ENCODE results near the gene CCL7.

Gene CCL7

DNA sequence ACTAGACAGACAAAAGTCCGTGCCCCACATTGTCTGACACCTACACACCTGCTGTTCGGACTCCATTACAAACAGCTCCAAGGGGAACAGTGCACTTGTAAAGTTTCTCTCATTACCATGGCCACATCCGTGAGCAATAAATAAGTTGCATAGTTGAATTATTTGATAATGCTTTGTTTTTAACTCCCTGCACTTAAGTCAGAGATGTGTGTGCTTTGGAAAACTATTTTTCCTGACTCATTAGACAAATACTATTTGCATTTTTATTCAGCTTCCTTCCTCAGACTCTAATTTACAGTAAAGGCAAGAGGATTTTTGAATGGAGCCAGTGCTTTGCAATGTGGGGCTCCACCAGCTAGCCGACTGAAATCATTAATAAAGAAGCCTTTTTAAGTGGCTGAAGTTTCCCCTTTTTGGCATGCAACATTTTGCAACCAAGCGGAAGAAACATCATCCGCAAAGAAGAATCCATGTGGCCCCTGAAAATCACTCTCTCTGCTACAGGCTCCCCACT is 21.5 kb upstream of the CCL7 start:
- no peak for DNase-seq

DNA sequence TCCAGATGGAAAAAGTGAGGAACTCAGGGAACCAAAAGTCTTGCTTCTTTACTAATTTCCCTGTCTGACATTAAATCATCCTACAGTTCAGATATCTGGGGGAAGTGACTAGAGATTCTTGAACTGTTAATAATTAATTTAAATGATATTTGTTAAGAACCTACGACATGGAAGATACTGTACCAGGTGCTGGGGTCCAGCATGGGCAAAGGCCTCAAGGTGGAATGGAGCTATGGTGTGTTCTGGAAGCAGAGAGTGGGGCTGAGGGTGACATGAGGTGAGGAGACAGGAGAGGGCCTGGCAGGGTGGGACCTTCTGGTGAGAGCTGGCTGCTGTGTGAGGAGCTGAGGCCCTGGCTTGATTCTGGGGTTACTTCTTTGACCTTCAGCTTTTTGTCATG is 21.0 kb upstream of the CCL7 start:
- DNase-seq, result no peak

DNA sequence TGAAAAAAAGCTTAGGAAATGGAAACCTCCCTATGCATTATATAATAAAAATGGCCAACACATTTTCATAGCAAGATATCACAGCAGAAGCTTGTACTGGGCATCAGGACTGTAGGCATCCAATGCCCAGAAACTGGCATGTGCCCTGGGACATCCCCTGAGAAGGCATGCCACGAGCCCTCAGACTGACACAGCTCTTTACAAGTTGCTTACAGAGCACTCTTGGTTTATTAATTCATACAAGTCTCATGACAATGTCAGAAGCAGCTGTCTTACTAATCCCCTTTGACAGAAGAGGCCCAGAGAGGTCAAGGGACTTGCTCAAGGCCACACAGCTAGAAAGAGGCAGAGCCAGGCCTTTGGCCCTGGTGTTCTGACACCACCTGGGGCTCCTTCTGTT is 20.5 kb upstream of the CCL7 start:
- no peak for DNase-seq

DNA sequence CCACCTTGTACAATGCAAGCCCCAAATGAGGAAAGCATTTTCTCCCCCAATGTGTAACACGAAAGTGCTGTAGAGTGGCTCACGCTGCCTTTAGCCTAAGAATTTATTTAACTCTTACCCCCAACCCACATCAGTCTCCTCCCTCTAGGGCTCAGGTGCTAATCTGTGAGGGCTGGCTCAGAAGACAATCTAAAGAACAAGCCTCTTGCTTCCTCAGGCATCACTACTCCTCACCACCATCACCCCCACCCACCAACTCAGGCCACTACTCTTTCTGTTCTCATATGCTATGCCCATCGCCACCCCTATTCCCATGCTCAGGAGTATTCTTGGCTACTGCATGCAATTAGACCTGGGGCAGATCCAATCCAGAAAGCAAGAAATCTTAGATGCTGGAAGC is 18.8 kb upstream of the CCL7 start:
- DNase-seq, result no peak

DNA sequence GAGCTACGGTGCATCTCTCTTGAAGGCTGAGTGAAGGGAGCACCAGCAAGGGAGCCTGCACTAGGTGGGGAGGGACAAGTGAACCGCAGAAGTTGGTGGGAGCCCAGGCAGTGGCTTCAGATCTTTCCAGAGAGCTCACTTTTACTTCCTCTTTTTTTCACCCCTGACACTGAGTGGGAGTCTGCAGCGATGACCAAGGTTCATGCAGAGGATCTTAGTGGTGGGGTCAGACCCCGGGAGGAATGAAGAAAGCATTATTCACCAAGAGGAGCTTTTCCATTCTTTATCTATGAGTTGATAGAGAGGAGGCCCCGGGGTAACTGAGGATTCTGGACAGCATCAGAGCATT is 18.0 kb upstream of the CCL7 start:
- DNase-seq, result no peak

DNA sequence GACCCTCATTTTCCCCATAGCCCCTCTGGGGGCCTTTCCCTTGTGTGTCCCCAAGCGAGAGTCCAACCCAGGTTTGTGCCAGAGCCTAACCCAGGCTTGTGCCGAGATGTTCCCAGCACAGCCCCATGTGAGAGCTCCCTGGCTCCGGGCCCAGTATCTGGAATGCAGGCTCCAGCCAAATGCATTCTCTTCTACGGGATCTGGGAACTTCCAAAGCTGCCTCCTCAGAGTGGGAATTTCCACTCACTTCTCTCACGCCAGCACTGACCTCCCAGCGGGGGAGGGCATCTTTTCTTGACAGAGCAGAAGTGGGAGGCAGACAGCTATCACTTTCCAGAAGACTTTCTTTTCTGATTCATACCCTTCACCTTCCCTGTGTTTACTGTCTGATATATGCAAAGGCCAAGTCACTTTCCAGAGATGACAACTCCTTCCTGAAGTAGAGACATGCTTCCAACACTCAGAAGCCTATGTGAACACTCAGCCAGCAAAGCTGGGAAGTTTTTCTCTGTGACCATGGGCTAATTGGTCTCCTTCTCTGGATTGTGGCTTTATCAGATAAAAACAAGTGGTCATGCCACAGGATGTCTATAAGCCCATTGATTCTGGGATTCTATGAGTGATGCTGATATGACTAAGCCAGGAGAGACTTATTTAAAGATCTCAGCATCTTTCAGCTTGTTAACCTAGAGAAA is 17.4 kb upstream of the CCL7 start:
- no peak for DNase-seq

DNA sequence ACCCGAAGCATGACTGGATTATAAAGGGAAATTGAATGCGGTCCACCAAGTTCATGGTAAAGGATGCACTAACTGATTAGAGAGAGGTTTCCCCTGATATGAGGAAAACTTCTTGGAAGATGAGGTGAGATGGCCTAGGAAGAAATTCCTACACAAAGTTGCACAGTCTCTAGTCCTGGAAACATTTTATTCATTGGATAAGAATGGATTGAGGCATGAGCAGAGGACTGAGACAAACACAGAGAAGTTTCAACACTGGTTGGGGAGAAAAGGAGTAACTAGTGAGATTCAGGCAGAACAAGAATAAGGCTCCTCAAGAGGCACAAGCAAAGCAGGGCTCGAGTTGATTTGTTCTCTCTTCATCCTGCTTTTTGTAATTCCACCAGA is 16.9 kb upstream of the CCL7 start:
- no peak for DNase-seq

DNA sequence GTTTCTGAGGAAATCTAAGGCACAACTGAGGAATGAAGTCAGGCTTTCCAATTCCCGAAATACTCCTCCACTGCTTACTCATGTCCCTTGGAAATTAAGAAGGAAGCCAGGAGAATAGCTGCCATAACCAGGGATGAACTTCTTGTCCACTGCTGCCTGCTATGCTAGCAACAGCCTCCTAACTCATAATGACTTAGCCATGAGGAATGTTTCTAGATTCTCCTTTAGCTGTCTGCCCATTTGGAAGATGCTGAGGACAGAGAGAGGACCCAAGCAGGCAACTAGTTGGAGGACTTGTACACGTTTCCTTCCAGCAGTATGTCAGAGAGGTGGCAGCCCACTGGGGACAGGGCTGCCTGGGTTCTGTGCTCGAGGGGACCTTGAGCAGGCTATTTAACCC is 15.9 kb upstream of the CCL7 start:
- no peak for DNase-seq

DNA sequence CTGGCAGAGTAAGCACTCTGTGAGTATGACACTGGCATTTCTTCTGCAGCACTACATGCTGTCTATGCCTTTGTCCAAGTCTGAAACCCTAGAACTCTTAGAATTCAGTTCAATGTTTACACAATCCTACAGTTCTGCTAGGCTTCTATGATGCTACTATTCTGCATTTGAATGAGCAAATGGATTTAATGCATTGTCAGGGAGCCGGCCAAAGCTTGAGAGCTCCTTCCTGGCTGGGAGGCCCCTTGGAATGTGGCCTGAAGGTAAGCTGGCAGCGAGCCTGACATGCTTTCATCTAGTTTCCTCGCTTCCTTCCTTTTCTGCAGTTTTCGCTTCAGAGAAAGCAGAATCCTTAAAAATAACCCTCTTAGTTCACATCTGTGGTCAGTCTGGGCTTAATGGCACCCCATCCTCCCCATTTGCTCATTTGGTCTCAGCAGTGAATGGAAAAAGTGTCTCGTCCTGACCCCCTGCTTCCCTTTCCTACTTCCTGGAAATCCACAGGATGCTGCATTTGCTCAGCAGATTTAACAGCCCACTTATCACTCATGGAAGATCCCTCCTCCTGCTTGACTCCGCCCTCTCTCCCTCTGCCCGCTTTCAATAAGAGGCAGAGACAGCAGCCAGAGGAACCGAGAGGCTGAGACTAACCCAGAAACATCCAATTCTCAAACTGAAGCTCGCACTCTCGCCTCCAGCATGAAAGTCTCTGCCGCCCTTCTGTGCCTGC is 15.2 kb upstream of the CCL7 start, which contains the start of gene CCL2:
Gene CCL2 (plus strand): TSS at position 635 of the 730 bp plus-strand sequence. CDS start 65 bp downstream, at position 700.
- DNase-seq, result no peak

DNA sequence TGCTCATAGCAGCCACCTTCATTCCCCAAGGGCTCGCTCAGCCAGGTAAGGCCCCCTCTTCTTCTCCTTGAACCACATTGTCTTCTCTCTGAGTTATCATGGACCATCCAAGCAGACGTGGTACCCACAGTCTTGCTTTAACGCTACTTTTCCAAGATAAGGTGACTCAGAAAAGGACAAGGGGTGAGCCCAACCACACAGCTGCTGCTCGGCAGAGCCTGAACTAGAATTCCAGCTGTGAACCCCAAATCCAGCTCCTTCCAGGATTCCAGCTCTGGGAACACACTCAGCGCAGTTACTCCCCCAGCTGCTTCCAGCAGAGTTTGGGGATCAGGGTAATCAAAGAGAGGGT is 14.7 kb upstream of the CCL7 start:
- DNase-seq, result no peak

DNA sequence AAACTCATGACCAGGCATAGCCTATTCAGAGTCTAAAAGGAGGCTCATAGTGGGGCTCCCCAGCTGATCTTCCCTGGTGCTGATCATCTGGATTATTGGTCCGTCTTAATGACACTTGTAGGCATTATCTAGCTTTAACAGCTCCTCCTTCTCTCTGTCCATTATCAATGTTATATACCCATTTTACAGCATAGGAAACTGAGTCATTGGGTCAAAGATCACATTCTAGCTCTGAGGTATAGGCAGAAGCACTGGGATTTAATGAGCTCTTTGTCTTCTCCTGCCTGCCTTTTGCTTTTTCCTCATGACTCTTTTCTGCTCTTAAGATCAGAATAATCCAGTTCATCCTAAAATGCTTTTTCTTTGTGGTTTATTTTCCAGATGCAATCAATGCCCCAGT is 14.2 kb upstream of the CCL7 start:
- no peak for DNase-seq

DNA sequence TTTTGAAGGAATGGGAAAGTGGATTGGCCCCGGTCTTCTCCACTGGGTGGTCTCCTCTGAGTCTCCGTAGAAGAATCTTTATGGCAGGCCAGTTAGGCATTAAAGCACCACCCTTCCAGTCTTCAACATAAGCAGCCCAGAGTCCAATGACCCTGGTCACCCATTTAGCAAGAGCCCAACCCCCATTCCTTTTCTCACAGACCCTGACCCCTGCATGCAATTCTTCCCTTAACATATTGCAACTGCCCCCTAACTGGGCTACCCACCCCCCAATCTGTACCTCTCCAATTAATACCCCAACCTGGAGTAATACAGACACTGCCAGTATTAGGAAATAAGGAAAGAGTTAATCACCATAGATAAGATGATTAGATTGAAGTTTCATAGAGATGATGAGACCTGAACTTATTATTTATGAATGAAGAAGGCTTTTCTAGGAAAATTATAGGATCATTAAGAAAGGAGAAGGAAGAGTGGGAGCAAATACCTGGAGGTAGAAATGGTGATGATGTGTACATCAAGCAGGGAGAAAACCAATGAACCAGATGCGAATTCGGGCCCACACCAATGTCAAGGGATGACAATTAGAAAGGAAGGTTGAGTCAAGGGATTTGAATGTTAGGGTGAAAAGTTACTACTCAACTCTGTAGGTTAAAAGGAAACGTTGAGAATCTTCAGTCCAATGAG is 12.6 kb upstream of the CCL7 start:
- DNase-seq, result no peak

DNA sequence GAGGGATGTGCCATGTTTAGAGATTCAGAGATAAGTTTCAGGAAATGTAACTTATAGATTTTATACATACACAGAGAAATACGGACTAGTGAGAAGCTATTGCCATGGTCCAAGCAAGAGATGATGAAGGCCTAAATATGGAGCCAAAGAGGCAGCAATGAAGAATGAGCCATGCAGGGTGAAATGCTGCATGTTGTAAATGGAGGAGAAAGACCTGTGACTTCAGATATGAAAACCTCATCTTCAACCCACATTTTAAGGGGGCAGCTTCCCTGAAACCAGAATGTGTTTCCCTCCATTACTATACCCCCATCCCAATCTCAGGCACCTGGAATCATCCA is 12.1 kb upstream of the CCL7 start:
- no peak for DNase-seq

DNA sequence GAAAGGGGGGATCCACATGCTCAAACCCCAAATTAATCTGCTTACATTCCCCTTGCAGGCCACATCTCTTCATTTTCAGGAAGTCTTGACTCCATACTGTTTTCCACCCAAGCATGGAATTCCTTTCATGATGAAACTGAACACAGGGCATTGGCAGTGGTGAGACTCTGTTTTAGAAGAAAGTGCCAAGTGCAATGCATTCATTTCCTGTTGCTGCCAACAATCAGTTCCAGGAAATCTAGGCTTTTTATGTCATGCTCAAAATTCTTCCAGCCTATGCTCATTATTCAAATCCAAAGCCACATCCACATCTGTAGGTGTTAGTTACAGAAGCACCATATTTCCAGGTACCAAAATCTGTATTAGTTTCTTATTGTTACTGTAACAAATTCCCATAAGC is 10.9 kb upstream of the CCL7 start:
- DNase-seq, result no peak

DNA sequence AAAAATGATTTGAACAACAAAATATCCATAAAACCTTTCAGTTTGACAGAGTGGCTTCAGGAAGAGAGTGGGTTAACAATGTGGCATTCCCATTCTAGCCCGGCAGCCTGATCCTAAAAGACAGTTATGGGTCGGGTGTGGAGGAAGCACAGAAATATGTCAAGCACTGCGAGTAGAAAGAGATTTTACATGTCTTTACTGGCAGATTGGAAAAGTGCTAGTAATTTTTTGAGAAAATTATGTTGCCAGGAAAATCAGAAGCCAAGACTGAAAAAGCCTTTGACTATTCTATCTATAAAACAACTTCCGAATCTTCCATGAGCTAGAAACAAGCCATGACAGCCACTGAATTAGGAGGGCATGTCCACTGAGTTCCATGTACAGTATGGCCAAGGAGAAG is 9.2 kb upstream of the CCL7 start:
- no peak for DNase-seq

DNA sequence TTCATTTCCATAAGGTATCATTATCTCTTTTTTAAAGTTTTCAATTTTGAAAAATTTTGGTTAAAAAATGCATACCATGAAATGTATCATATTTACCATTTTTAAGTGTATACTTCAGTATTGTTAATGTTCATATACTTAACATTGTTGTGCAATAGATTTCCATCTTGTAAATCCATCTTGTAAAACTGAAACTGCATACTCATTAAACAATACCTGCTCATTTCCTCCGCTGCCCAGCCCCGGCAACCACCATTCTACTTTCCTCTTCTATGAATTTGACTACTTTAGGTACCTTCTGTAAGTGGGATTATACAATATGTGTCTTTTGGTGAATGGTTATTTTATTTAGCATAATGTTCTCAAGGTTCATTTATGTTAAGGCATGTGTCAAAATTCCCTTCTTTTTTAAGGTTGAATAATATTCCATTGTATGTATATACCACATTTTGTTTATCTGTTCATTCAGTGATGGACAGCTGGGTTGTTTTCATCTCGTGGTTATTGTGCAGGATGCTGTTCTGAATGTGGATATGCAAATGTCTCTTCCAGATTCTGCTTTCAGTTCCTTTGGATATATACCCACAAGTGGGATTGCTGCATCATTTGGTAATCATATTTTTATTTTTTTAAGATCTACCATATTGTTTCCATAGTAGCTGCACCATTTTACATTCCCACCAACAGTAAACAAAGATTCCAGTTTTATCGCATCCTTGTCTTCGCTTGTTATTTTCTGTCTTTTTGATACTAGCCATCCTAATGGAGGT is 8.3 kb upstream of the CCL7 start:
- DNase-seq, result peak; percentile 25 to 30

DNA sequence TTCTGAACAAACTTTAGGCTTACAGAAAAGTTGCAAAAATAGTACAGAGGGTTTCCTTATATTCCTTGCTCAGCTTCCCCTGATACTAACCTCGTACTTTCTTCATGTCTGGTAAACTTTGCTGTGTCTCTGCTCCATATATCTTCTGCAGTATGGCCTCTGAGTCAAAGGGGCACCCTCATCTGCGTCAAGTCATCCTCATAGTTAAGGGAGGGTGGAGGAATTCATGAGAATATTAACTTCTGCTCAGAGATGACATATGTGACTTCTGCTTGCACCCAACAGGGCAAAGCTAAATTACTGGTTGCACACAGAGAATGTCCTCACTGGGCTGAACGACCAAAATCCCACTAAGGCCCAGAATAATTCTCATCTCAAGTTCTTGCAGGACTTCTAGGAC is 4.3 kb upstream of the CCL7 start:
- no peak for DNase-seq

DNA sequence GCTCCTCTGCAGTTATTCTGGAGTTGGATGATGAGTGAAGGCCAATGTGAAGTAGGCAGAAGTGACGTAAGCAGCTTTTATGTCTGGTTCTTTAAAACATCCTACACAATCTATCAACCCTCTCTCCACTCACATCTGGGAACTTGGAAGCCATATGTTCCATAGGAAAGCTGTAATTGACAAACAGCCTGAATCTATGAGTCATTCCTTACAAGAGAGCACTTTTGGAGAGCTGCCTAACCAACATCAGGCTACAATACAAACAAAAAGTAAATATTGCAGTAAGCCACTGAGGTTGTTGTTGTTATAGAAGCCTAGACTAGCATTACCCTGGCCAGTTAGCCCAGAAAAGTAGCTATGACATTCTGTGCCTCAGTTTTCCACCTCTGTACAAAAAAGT is 5.9 kb downstream of the CCL7 start:
- DNase-seq, result no peak

DNA sequence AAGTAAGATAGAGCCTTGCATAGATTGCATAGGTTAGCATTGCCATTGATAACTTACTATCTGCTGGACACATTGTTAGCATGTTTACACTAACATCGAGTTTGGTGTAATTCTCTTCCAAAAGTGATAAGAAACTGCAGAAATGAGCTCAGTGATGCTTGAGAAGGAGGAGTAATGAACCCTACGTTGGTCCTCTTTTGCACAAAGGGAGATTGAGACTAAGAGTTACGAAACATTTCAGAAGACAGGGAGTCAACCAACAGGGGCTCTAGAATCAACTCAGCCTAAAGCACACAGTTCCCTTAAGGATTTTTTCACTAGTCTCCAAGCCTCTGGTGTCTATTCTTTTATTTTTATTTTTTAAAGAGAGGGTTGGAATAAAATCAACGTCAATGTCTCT is 6.8 kb downstream of the CCL7 start:
- no peak for DNase-seq

DNA sequence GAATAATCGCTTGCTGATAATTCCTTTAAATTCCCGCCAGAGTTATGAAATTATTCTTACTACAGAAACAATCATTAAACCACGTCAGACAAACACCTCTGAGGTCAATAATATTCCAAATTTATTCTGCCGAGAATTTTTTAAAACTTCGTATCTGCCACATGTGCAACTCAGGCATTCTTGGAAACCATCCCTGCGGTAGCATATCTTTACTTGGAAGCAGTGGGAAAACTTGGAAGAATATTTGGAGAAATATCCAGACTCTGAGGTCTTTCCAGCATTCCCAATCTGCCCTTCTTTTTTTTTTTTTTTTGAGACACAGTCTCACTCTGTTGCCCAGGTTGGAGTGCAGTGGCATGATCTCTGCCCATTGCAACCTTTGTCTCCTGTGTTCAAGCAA is 13.6 kb downstream of the CCL7 start:
- no peak for DNase-seq

DNA sequence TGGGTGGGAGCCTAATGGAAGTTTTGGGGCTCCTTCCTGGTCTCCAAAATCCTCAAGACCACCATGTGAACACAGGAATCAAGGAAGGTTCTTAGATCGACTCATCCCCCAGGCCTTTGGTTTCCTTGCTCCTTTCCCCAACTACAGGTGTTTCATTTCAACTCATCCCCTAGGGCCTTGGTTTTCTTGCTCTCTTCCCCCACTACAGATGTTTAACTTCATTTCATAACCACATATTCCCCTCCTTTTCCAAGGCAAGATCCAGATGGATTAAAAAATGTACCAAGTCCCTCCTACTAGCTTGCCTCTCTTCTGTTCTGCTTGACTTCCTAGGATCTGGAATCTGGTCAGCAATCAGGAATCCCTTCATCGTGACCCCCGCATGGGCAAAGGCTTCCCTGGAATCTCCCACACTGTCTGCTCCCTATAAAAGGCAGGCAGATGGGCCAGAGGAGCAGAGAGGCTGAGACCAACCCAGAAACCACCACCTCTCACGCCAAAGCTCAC is 15.3 kb downstream of the CCL7 start, which contains the start of gene CCL11:
Gene CCL11 (plus strand): TSS at position 457 of the 507 bp plus-strand sequence. CDS start 67 bp downstream, outside the sequence.
- DNase-seq, result no peak

DNA sequence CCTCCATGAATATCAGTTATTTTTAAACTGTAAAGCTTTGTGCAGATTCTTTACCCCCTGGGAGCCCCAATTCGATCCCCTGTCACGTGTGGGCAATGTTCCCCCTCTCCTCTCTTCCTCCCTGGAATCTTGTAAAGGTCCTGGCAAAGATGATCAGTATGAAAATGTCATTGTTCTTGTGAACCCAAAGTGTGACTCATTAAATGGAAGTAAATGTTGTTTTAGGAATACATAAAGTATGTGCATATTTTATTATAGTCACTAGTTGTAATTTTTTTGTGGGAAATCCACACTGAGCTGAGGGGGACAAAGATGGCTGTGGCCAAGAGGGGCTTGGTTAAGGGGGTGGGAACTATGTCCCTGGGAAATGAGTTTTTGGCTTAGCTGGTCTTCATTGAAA is 17.9 kb downstream of the CCL7 start:
- DNase-seq, result no peak

DNA sequence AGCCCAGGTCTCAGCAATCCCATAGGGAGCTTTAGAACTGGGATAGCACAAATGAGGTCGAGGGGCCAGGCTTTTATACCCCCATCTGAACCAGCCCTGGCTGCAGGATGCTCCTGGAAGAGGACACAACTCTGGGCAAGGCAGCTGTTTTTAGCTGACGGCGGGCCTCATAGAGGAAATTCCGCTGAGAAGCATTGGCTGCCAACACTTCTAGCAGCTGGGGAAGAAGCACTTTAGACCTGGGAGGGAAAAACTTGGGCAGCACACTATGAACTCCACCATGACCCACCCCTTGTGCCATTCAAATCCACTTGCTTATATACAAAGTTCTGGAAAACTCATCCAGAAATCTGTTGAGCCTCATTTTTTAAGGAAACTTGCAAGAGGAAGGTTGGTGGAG is 20.6 kb downstream of the CCL7 start:
- DNase-seq, result no peak
